ENCODE results near the gene TMEM131L.
A peak's percentile ranks its signal among the peaks of the same experiment; 100 is the strongest.
"Not testable (repeated sequence)": the region's sequence is repeated elsewhere in the genome, so short reads cannot be mapped to it uniquely, and the experiment has no call there.

The TMEM131L gene

GRCh38 chr4:153466081-153466948, at the start of gene TMEM131L:
TMEM131L (plus strand) TSS chr4:153466360; CDS start chr4:153466398, 38 bp downstream.
- DNase-seq (ENCODE audit: low read depth in 2 of 2), result peak; percentile 50 to 53

- DNase-seq (ENCODE audit: low read depth in 2 of 2), result not testable (repeated sequence)
These were observed 49.7 kb upstream of the TMEM131L start for GRCh38 chr4:153416456-153416855.

- DNase-seq (ENCODE audit: low read depth in 2 of 2), result no peak
These were observed 48.0 kb upstream of the TMEM131L start for GRCh38 chr4:153418121-153418520.

- no peak for DNase-seq (ENCODE audit: low read depth in 2 of 2)
These were observed 47.6 kb upstream of the TMEM131L start for GRCh38 chr4:153418558-153418957.

- DNase-seq (ENCODE audit: low read depth in 2 of 2), result no peak
These were observed 47.1 kb upstream of the TMEM131L start for GRCh38 chr4:153419029-153419428.

- DNase-seq (ENCODE audit: low read depth in 2 of 2), result no peak
These were observed 46.4 kb upstream of the TMEM131L start for GRCh38 chr4:153419673-153420278.

GRCh38 chr4:153420361-153420760, 45.8 kb upstream of the TMEM131L start:
- DNase-seq (ENCODE audit: low read depth in 2 of 2), result no peak

GRCh38 chr4:153421941-153422340, 44.2 kb upstream of the TMEM131L start:
- no peak for DNase-seq (ENCODE audit: low read depth in 2 of 2)

- DNase-seq (ENCODE audit: low read depth in 2 of 2), result no peak
These were observed 39.8 kb upstream of the TMEM131L start for GRCh38 chr4:153426207-153426885.

- DNase-seq (ENCODE audit: low read depth in 2 of 2), result no peak
These were observed 38.6 kb upstream of the TMEM131L start for GRCh38 chr4:153427363-153428071.

- no peak for DNase-seq (ENCODE audit: low read depth in 2 of 2)
These were observed 37.2 kb upstream of the TMEM131L start for GRCh38 chr4:153428941-153429475.

GRCh38 chr4:153432965-153433753, 33.0 kb upstream of the TMEM131L start:
- peak; percentile 33 to 60 for DNase-seq (ENCODE audit: low read depth in 2 of 2)

- DNase-seq (ENCODE audit: low read depth in 2 of 2), result no peak
These were observed 32.4 kb upstream of the TMEM131L start for GRCh38 chr4:153433754-153434105.

GRCh38 chr4:153434190-153434589, 32.0 kb upstream of the TMEM131L start:
- no peak for DNase-seq (ENCODE audit: low read depth in 2 of 2)

- peak in 1 of 2 experiments; percentile 6 for DNase-seq (ENCODE audit: low read depth in 2 of 2)
These were observed 27.0 kb upstream of the TMEM131L start for GRCh38 chr4:153438916-153439756.

GRCh38 chr4:153439831-153440230, 26.3 kb upstream of the TMEM131L start:
- no peak for DNase-seq (ENCODE audit: low read depth in 2 of 2)

- no peak for DNase-seq (ENCODE audit: low read depth in 2 of 2)
These were observed 25.7 kb upstream of the TMEM131L start for GRCh38 chr4:153440475-153440874.

GRCh38 chr4:153447175-153447905, 18.8 kb upstream of the TMEM131L start:
- no peak for DNase-seq (ENCODE audit: low read depth in 2 of 2)

- no peak for DNase-seq (ENCODE audit: low read depth in 2 of 2)
These were observed 18.0 kb upstream of the TMEM131L start for GRCh38 chr4:153448003-153448731.
